IMR-90 (cell line): ENCODE data around the gene DBNDD2. TPM values are rescaled to one million over a fixed set of nuclear protein-coding genes. Genes with fewer than 3 reads are reported as not detected.

Experiments used
- ATAC-seq: fragments of 200-7000 bp; cut with Tn5 transposase; 2 replicates; pipeline ENCODE4 v1.9.1; 2020; ENCODE audit warnings: low read depth, mild to moderate bottlenecking, moderate library complexity
- BruUV-seq: library from RNA; stranded (reverse); fragments of 400-500 nt; replicated peaks from 2 replicates; lab custom pipeline; 2021; lab: Mats Ljungman, UMichigan
- CTCF ChIA-PET: fragments of 300-600 bp; formaldehyde crosslinking; extraction: SDS; loops from one replicate; lab custom pipeline; 2021; ENCODE audit warnings: antibody characterized with exemption; lab: Yijun Ruan, JAX
- POLR2A ChIA-PET: fragments of 300-600 bp; sonication (Branson Sonifier 250); formaldehyde crosslinking; loops from one replicate; lab custom pipeline; 2022; ENCODE audit warnings: antibody characterized with exemption; ENCODE audit not compliant: unreplicated experiment; lab: Charles Lee
- DNase-seq: peaks from one replicate; pipeline ENCODE4 v3.0.0; 2013
- H2AFZ ChIP-seq: replicated peaks from 2 replicates; pipeline ENCODE3; 2013; ENCODE audit warnings: low read length, mild to moderate bottlenecking; ENCODE audit not compliant: poor library complexity
- H2AK5ac ChIP-seq: 2 replicates; pipeline ENCODE4 v1.6.1; 2013; ENCODE audit warnings: low read depth, low read length, inconsistent platforms
- H2AK9ac ChIP-seq: replicated peaks from 2 replicates; pipeline ENCODE3; 2013; ENCODE audit warnings: mild to moderate bottlenecking, low read depth, low read length, moderate library complexity; ENCODE audit not compliant: poor library complexity
- H2BK120ac ChIP-seq: 2 replicates; pipeline ENCODE4 v1.6.1; 2013; ENCODE audit warnings: low read depth, low read length, inconsistent platforms
- H2BK15ac ChIP-seq: 3 replicates; pipeline ENCODE4 v1.6.1; 2013; ENCODE audit warnings: low read depth, low read length, inconsistent platforms
- H2BK20ac ChIP-seq: 2 replicates; pipeline ENCODE4 v1.6.1; 2013; ENCODE audit warnings: low read depth, mild to moderate bottlenecking, inconsistent platforms, low read length, moderate library complexity
- H2BK5ac ChIP-seq: 2 replicates; pipeline ENCODE4 v1.6.1; 2013; ENCODE audit warnings: mild to moderate bottlenecking, low read depth, low read length, inconsistent platforms; ENCODE audit not compliant: poor library complexity, severe bottlenecking
- H3K14ac ChIP-seq: replicated peaks from 2 replicates; pipeline ENCODE4 v1.6.1; 2013; ENCODE audit warnings: low read depth, low read length, inconsistent platforms
- H3K18ac ChIP-seq: 2 replicates; pipeline ENCODE4 v1.6.1; 2013; ENCODE audit warnings: low read depth, low read length, control low read depth
- H3K23ac ChIP-seq: 2 replicates; pipeline ENCODE4 v1.6.1; 2013; ENCODE audit warnings: low read depth, low read length, inconsistent platforms
- H3K27ac ChIP-seq: 2 replicates; pipeline ENCODE4 v1.5.1; 2013; ENCODE audit warnings: mild to moderate bottlenecking, control low read depth, low read length; ENCODE audit not compliant: insufficient read depth
- H3K27me3 ChIP-seq: 2 replicates; pipeline ENCODE4 v1.6.1; 2013; ENCODE audit warnings: low read length; ENCODE audit not compliant: control insufficient read depth, insufficient read depth
- H3K36me3 ChIP-seq: 2 replicates; pipeline ENCODE4 v1.6.1; 2013; ENCODE audit warnings: low read length, mixed read lengths; ENCODE audit not compliant: control insufficient read depth, insufficient read depth
- H3K4ac ChIP-seq: 2 replicates; pipeline ENCODE4 v1.6.1; 2013; ENCODE audit warnings: low read depth, low read length, inconsistent platforms
- H3K4me1 ChIP-seq: 2 replicates; pipeline ENCODE4 v1.6.1; 2013; ENCODE audit warnings: low read length, mixed read lengths; ENCODE audit not compliant: control insufficient read depth, insufficient read depth
- H3K4me2 ChIP-seq: 2 replicates; pipeline ENCODE4 v1.6.1; 2013; ENCODE audit warnings: low read depth, mild to moderate bottlenecking, control low read depth, low read length, moderate library complexity
- H3K4me3 ChIP-seq: 2 replicates; pipeline ENCODE4 v1.5.1; 2013; ENCODE audit warnings: low read depth, mild to moderate bottlenecking, control low read depth, low read length, moderate library complexity; ENCODE audit not compliant: insufficient read depth
- H3K56ac ChIP-seq: 2 replicates; pipeline ENCODE4 v1.6.1; 2013; ENCODE audit warnings: low read length, inconsistent platforms; ENCODE audit not compliant: insufficient read depth; ENCODE audit errors: extremely low read depth
- H3K79me1 ChIP-seq, 2 experiments: 2 replicates each; pipeline ENCODE4 v1.6.1; 2013; ENCODE audit warnings: low read length in 2 of 2, inconsistent platforms in 1 of 2, low read depth in 1 of 2
- H3K9ac ChIP-seq: 2 replicates; pipeline ENCODE4 v1.6.1; 2013; ENCODE audit warnings: low read depth, low read length, control low read depth
- H3K9me1 ChIP-seq: 2 replicates; pipeline ENCODE4 v1.6.1; 2013; ENCODE audit warnings: low read length, inconsistent platforms; ENCODE audit not compliant: insufficient read depth
- H3K9me3 ChIP-seq: 2 replicates; pipeline ENCODE4 v1.6.1; 2013; ENCODE audit warnings: low read length; ENCODE audit not compliant: control insufficient read depth, insufficient read depth
- H4K20me1 ChIP-seq: 2 replicates; pipeline ENCODE4 v1.6.1; 2013; ENCODE audit warnings: low read length, inconsistent platforms; ENCODE audit not compliant: insufficient read depth
- H4K5ac ChIP-seq: 2 replicates; pipeline ENCODE4 v1.6.1; 2013; ENCODE audit warnings: mild to moderate bottlenecking, low read depth, low read length, control low read depth
- H4K8ac ChIP-seq, 2 experiments: 2 replicates each; pipeline ENCODE4 v1.6.1; 2013; ENCODE audit warnings: low read depth in 2 of 2, low read length in 2 of 2, control low read depth in 1 of 2, inconsistent platforms in 1 of 2
- H4K91ac ChIP-seq: 2 replicates; pipeline ENCODE4 v1.6.1; 2013; ENCODE audit warnings: low read depth, low read length, inconsistent platforms; ENCODE audit not compliant: insufficient read depth
- MAFK ChIP-seq: IDR thresholded peaks from 2 replicates; pipeline ENCODE4 v1.6.1; 2012; ENCODE audit warnings: low read depth, low read length, improper control_type of control experiment
- WGBS, 2 experiments: methylation state at CpG; one replicate each; pipeline versions ENCODE4 v1.1.5 to v1.1.7; 2013; ENCODE audit warnings: missing lambda C conversion rate in 2 of 2; ENCODE audit not compliant: insufficient read length in 1 of 2; ENCODE audit errors: extremely low coverage in 2 of 2; 5-methylcytosine and 5-hydroxymethylcytosine counted together
- dilution Hi-C: fragments of 300-500 bp; cut with HindIII; formaldehyde crosslinking; loops from one replicate; pipeline ENCODE4 v1.14.3; 2018; ENCODE audit warnings: low sequenced_read_pairs; ENCODE audit not compliant: unreplicated experiment
- in situ Hi-C: fragments of 300-500 bp; cut with MboI; formaldehyde crosslinking; loops from 3 replicates; pipeline ENCODE4 v1.14.3; 2019; ENCODE audit warnings: low sequenced_read_pairs, inconsistent platforms, mixed read lengths
- intact Hi-C: fragments of 100-400 bp; cut with micrococcal nuclease; formaldehyde crosslinking; loops from 2 replicates; pipeline ENCODE4 v1.10.0; 2022
- polyA plus RNA-seq, 3 experiments: library from polyadenylated mRNA; depleted of rRNA; stranded (reverse); fragments of >200 nt; gene quantifications; 2 replicates each; pipeline ENCODE4 v1.2.3, GENCODE V29; 2012; ENCODE audit warnings: low replicate concordance in 1 of 3
- total RNA-seq: library from RNA; depleted of rRNA; stranded (reverse); fragments of >200 nt; gene quantifications from 2 replicates; pipeline ENCODE4 v1.2.3, GENCODE V29; 2012

DBNDD2 gene
- total and polyA plus RNA-seq, 2 of the 4 experiments (the other 2 are of a cell fraction), result 1.3 to 9.3 TPM

GRCh38 chr20:45394221-45395113 lies 13.6 kb upstream of the DBNDD2 start:
- no peak overlapping the region for H3K23ac ChIP-seq
- no peaks in the 10 kb centered on the region for H3K4me1 ChIP-seq
- WGBS, 2 experiments, result 84% methylated on average over 9 of the region's 21 CpGs; no CpG with 5 or more reads in 1 of the 2 experiments
- no peaks in the 10 kb centered on the region for H4K20me1 ChIP-seq
- no peaks in the 10 kb centered on the region for H3K79me1 ChIP-seq
- H2BK120ac ChIP-seq, result no peak overlapping the region
- H4K8ac ChIP-seq, result no peak overlapping the region
- no peak overlapping the region for H4K91ac ChIP-seq
- no peak overlapping the region for H3K27ac ChIP-seq
- no peak overlapping the region for H2BK5ac ChIP-seq
- no peak overlapping the region for H3K9ac ChIP-seq
- dilution Hi-C loops (no loop called here), in situ Hi-C loops (no loop called here), intact Hi-C loops (no loop called here)
- BruUV-seq, result no TSS peak
- H3K27me3 ChIP-seq, result no peaks in the 10 kb centered on the region
- H3K9me3 ChIP-seq, result no peaks in the 10 kb centered on the region
- no peaks in the 10 kb centered on the region for H3K36me3 ChIP-seq
- H3K4me3 ChIP-seq, result no peak overlapping the region
- no peak overlapping the region for H2AFZ ChIP-seq
- no peak overlapping the region for H2AK5ac ChIP-seq
- TF ChIP-seq MAFK, result no peak
- ATAC-seq (no peak), DNase-seq (no peak)
- no peak overlapping the region for H3K18ac ChIP-seq
- H4K5ac ChIP-seq, result no peak overlapping the region
- no peak overlapping the region for H3K4ac ChIP-seq
- H3K14ac ChIP-seq, result no peak overlapping the region
- H3K4me2 ChIP-seq, result no peak overlapping the region
- POLR2A ChIA-PET, result no interaction called here
- CTCF ChIA-PET, result interaction anchor here (0.9 kb wide), 1 partner anchor 21 kb away, joined by 4 read pairs; no protein-coding TSS in a partner anchor
- no peak overlapping the region for H3K56ac ChIP-seq
- H2BK15ac ChIP-seq, result no peak overlapping the region
- H2BK20ac ChIP-seq, result no peak overlapping the region
- H3K9me1 ChIP-seq, result no peaks in the 10 kb centered on the region
- no peak overlapping the region for H2AK9ac ChIP-seq
